Mesothelial cell of epicardium (in vitro differentiated cells): Measurements from ENCODE around the gene BSDC1. TPM values are rescaled to one million over a fixed set of nuclear protein-coding genes. Genes with fewer than 3 reads are reported as not detected.

ENCODE experiments used
- DNase-seq, 2 experiments: peaks; one replicate each; pipeline ENCODE4 v3.0.0; 2021; ENCODE audit warnings: low spot score in 2 of 2; ENCODE audit not compliant: unreplicated experiment in 2 of 2
- H3K27ac Mint-ChIP-seq: 2 replicates; pipeline ENCODE4 v1.8.0; 2021; ENCODE audit warnings: mixed read lengths
- H3K27me3 Mint-ChIP-seq: 2 replicates; pipeline ENCODE4 v1.8.0; 2021; ENCODE audit warnings: low read depth, mixed read lengths
- H3K36me3 Mint-ChIP-seq: 2 replicates; pipeline ENCODE4 v1.8.0; 2021; ENCODE audit warnings: mixed read lengths
- H3K4me1 Mint-ChIP-seq: 2 replicates; pipeline ENCODE4 v1.8.0; 2021; ENCODE audit warnings: mixed read lengths
- H3K4me3 Mint-ChIP-seq: 2 replicates; pipeline ENCODE4 v1.8.0; 2021; ENCODE audit warnings: mild to moderate bottlenecking, moderate library complexity, mixed read lengths
- H3K9me3 Mint-ChIP-seq: 2 replicates; pipeline ENCODE4 v1.8.0; 2021; ENCODE audit warnings: mixed read lengths
- total RNA-seq: library from RNA; stranded (reverse); gene quantifications from 3 replicates; pipeline ENCODE4 v1.2.1, GENCODE V29; 2021
- TF ChIP-seq, protein P1 (sequence below): fragments of 200-600 bp; sonication (generic); IDR thresholded peaks from one replicate; pipeline ENCODE4 v1.5.0; 2021; ENCODE audit warnings: antibody characterized with exemption; ENCODE audit not compliant: unreplicated experiment

Gene BSDC1
- total RNA-seq, 1 donor from 2014 or later, result 73.4 TPM

DNA sequence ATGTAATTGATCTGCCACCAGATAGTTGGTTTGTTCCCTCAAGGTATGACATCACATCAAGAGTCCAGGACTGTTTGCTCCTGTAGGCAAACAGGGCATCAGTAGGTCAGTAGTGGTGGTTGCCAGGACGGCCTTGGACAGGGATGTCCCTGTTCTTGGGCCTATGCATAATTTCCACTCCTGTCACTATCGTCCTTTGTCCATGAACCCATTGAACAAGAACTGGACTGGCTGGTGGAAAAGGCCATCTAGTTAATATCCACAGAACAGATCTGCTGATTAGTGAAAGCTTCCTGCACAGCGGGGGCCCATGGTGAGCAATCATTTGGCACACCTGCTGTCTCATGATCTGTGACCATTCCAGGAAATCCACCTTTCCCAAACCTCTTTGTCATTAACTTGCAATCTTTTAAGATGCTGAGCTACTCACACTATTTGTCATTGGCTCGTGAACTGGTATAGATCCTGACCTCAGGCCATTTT, 12.4 kb upstream of the BSDC1 start:
- Mint-ChIP-seq H3K27ac (no peak overlapping the region), H3K4me1 (peaks cover 10% of the 10 kb centered on the region), H3K36me3 (no peaks in the 10 kb centered on the region)

GRCh38 chr1:32405672-32406467, 11.6 kb upstream of the BSDC1 start:
- Mint-ChIP-seq H3K27me3 (no peaks in the 10 kb centered on the region), H3K36me3 (no peaks in the 10 kb centered on the region), H3K4me1 (peaks cover 12% of the 10 kb centered on the region), H3K27ac (peak overlapping the region; percentile 16), H3K9me3 (no peaks in the 10 kb centered on the region), H3K4me3 (no peak overlapping the region)
- TF ChIP-seq, protein P1, sequence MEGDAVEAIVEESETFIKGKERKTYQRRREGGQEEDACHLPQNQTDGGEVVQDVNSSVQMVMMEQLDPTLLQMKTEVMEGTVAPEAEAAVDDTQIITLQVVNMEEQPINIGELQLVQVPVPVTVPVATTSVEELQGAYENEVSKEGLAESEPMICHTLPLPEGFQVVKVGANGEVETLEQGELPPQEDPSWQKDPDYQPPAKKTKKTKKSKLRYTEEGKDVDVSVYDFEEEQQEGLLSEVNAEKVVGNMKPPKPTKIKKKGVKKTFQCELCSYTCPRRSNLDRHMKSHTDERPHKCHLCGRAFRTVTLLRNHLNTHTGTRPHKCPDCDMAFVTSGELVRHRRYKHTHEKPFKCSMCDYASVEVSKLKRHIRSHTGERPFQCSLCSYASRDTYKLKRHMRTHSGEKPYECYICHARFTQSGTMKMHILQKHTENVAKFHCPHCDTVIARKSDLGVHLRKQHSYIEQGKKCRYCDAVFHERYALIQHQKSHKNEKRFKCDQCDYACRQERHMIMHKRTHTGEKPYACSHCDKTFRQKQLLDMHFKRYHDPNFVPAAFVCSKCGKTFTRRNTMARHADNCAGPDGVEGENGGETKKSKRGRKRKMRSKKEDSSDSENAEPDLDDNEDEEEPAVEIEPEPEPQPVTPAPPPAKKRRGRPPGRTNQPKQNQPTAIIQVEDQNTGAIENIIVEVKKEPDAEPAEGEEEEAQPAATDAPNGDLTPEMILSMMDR, result no peak
- DNase-seq, result no peak

More for the DNA sequence above, 12.4 kb upstream of the BSDC1 start:
- TF ChIP-seq, protein P1, result no peak
- no peak for DNase-seq
- no peaks in the 10 kb centered on the region for H3K9me3 Mint-ChIP-seq
- H3K4me3 Mint-ChIP-seq, result no peak overlapping the region
- no peaks in the 10 kb centered on the region for H3K27me3 Mint-ChIP-seq

DNA sequence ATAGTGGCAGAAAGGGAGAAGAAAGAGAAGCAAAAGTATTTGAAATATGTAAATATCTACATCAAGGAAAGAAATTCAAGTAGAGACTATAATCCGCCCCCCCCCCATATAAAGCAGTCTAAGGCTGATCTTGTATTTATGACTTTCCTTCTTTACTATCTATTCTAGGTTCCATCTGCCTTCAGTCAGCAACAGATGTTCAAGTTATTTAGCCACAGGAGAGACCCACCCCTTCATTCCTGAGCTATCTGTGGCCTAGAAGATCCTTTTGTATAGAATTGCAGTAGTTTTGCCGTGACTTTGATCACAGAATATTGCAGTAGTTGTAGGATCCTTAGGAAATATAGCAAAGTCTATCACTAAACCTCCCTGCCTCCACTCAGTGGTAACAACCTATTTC, 10.7 kb upstream of the BSDC1 start:
- H3K27me3 Mint-ChIP-seq, result no peaks in the 10 kb centered on the region
- H3K27ac Mint-ChIP-seq, result peak overlapping the region; percentile 8
- no peak overlapping the region for H3K4me3 Mint-ChIP-seq
- no peaks in the 10 kb centered on the region for H3K9me3 Mint-ChIP-seq
- H3K4me1 Mint-ChIP-seq, result peaks cover 14% of the 10 kb centered on the region
- TF ChIP-seq, protein P1, result no peak
- H3K36me3 Mint-ChIP-seq, result no peaks in the 10 kb centered on the region
- no peak for DNase-seq

GRCh38 chr1:32400876-32401631, 6.8 kb upstream of the BSDC1 start:
- peaks cover 5% of the 10 kb centered on the region for H3K36me3 Mint-ChIP-seq
- H3K9me3 Mint-ChIP-seq, result no peaks in the 10 kb centered on the region
- H3K27ac Mint-ChIP-seq, result peak overlapping the region; percentile 79
- TF ChIP-seq, protein P1, result peak; percentile 70
- no peak overlapping the region for H3K4me3 Mint-ChIP-seq
- no peaks in the 10 kb centered on the region for H3K27me3 Mint-ChIP-seq
- peak; percentile 67 to 88 for DNase-seq
- peaks cover 14% of the 10 kb centered on the region for H3K4me1 Mint-ChIP-seq

- H3K27ac Mint-ChIP-seq, result no peak overlapping the region
- no peaks in the 10 kb centered on the region for H3K9me3 Mint-ChIP-seq
- no peak for DNase-seq
- H3K36me3 Mint-ChIP-seq, result peaks cover 5% of the 10 kb centered on the region
- no peaks in the 10 kb centered on the region for H3K27me3 Mint-ChIP-seq
- TF ChIP-seq, protein P1, result no peak
- peaks cover 14% of the 10 kb centered on the region for H3K4me1 Mint-ChIP-seq
- no peak overlapping the region for H3K4me3 Mint-ChIP-seq
Measured at GRCh38 chr1:32399843-32400242, 5.6 kb upstream of the BSDC1 start.
